CD4-positive, alpha-beta T cell treated with Interleukin-15 for 4 hours (primary cell): ENCODE data around the gene NUP85.
"Not testable (repeated sequence)": the region's sequence is repeated elsewhere in the genome, so short reads cannot be mapped to it uniquely, and the experiment has no call there.

Source experiments
- DNase-seq: peaks from one replicate; pipeline ENCODE4 v3.0.0-alpha.2; 2020; ENCODE audit warnings: low spot score

Gene NUP85

GRCh38 chr17:75205037-75205792 lies at the start of gene NUP85:
TSS of gene NUP85 (plus strand) at chr17:75205679. CDS start at chr17:75205762, 83 bp downstream.
- peak; percentile 90 for DNase-seq

- DNase-seq = not testable (repeated sequence)
These were observed 47.0 kb upstream of the NUP85 start for GRCh38 chr17:75158480-75158879.

GRCh38 chr17:75159196-75160031 lies 46.1 kb upstream of the NUP85 start:
- DNase-seq = no peak

- no peak for DNase-seq
These were observed 45.3 kb upstream of the NUP85 start for GRCh38 chr17:75160211-75160610.

- no peak for DNase-seq
These were observed 42.4 kb upstream of the NUP85 start for GRCh38 chr17:75163074-75163473.

GRCh38 chr17:75164606-75165005 lies 40.9 kb upstream of the NUP85 start:
- not testable (repeated sequence) for DNase-seq

- no peak for DNase-seq
These were observed 36.5 kb upstream of the NUP85 start for GRCh38 chr17:75168998-75169397.

GRCh38 chr17:75173526-75173925 lies 32.0 kb upstream of the NUP85 start:
- DNase-seq = no peak

- no peak for DNase-seq
These were observed 30.5 kb upstream of the NUP85 start for GRCh38 chr17:75174996-75175395.

- DNase-seq = no peak
These were observed 28.9 kb upstream of the NUP85 start for GRCh38 chr17:75176625-75177024.

- DNase-seq = no peak
These were observed 27.0 kb upstream of the NUP85 start for GRCh38 chr17:75178453-75178852.

- DNase-seq = no peak
These were observed 24.4 kb upstream of the NUP85 start for GRCh38 chr17:75181110-75181509.

GRCh38 chr17:75181608-75182318 lies 23.7 kb upstream of the NUP85 start:
- peak; percentile 22 for DNase-seq

- no peak for DNase-seq
These were observed 23.2 kb upstream of the NUP85 start for GRCh38 chr17:75182319-75182568.

GRCh38 chr17:75182569-75183436 lies 22.7 kb upstream of the NUP85 start, which contains the start of gene SUMO2:
TSS of gene SUMO2 (minus strand) at chr17:75182959. CDS start at chr17:75182834, 125 bp downstream.
- peak; percentile 96 for DNase-seq

- DNase-seq = no peak
These were observed 21.2 kb upstream of the NUP85 start for GRCh38 chr17:75183999-75184884.

GRCh38 chr17:75188614-75189013 lies 16.9 kb upstream of the NUP85 start:
- DNase-seq = no peak

GRCh38 chr17:75191584-75191983 lies 13.9 kb upstream of the NUP85 start:
- DNase-seq = no peak

- DNase-seq = no peak
These were observed 10.6 kb upstream of the NUP85 start for GRCh38 chr17:75194879-75195278.

GRCh38 chr17:75199886-75200618 lies 5.4 kb upstream of the NUP85 start:
- no peak for DNase-seq
